Naive thymus-derived CD8-positive, alpha-beta T cell (primary cell): Measurements from ENCODE around the gene DNAJB13. TPM values are rescaled to one million over a fixed set of nuclear protein-coding genes. Genes with fewer than 3 reads are reported as not detected.
A peak's percentile ranks its signal among the peaks of the same experiment; 100 is the strongest.

Source experiments
- ATAC-seq, 2 donors: fragments of 150-1000 bp; cut with Tn5 transposase in 1 of 2; sonication (Bioruptor Pico), chemical (Tn5 transposase) in 1 of 2; 1 replicate in 1 of 2; 2 replicates in 1 of 2; pipeline ENCODE4 v1.10.0; 2021; ENCODE audit warnings: mild to moderate bottlenecking in 2 of 2, moderate library complexity in 2 of 2
- POLR2A ChIA-PET: fragments of 350-600 bp; sonication (Branson Sonifier 250); formaldehyde crosslinking; loops from one replicate; lab custom pipeline; 2021; ENCODE audit warnings: antibody characterized with exemption; lab: Charles Lee
- DNase-seq, 10 donors: peaks; one replicate each; pipeline versions ENCODE4 v3.0.0 to v3.0.0-alpha.2; 2020 to 2022
- H3K27ac Mint-ChIP-seq, 10 donors: one replicate each; pipeline ENCODE4 v1.8.0; 2020 to 2022; ENCODE audit warnings: mild to moderate bottlenecking in 10 of 10, mixed read lengths in 10 of 10, moderate library complexity in 4 of 10, inconsistent platforms in 1 of 10
- H3K27me3 Mint-ChIP-seq, 5 donors: one replicate each; pipeline ENCODE4 v1.8.0; 2021 to 2022; ENCODE audit warnings: mixed read lengths in 5 of 5
- H3K36me3 Mint-ChIP-seq, 3 donors: one replicate each; pipeline ENCODE4 v1.8.0; 2020 to 2022; ENCODE audit warnings: mixed read lengths in 3 of 3, mild to moderate bottlenecking in 2 of 3, inconsistent platforms in 1 of 3
- H3K4me1 Mint-ChIP-seq, 4 donors: one replicate each; pipeline ENCODE4 v1.8.0; 2021 to 2022; ENCODE audit warnings: mixed read lengths in 4 of 4
- H3K4me3 Mint-ChIP-seq, 10 donors: one replicate each; pipeline ENCODE4 v1.8.0; 2020 to 2022; ENCODE audit warnings: mild to moderate bottlenecking in 10 of 10, mixed read lengths in 10 of 10, moderate library complexity in 6 of 10, inconsistent platforms in 1 of 10
- H3K9me3 Mint-ChIP-seq, 9 donors: one replicate each; pipeline ENCODE4 v1.8.0; 2020 to 2022; ENCODE audit warnings: mixed read lengths in 9 of 9, mild to moderate bottlenecking in 3 of 9, inconsistent platforms in 1 of 9, moderate library complexity in 1 of 9
- polyA plus RNA-seq, 3 donors: library from polyadenylated mRNA; unstranded; fragments of 300-500 nt; fragmentation: Illumina TruSeq; gene quantifications; one replicate each; pipeline ENCODE4 v1.2.3, GENCODE V29; 2021
- total RNA-seq, 8 experiments: library from RNA in 2 of 8; stranded (reverse) in 2 of 8; gene quantifications; one replicate each; pipeline ENCODE4 v1.2.3 and lab custom pipeline; 2021 to 2026

The DNAJB13 gene
- total and polyA plus RNA-seq, 5 experiments from 2014 or later, result 0.16 to 0.60 (median 0.46) TPM

DNA sequence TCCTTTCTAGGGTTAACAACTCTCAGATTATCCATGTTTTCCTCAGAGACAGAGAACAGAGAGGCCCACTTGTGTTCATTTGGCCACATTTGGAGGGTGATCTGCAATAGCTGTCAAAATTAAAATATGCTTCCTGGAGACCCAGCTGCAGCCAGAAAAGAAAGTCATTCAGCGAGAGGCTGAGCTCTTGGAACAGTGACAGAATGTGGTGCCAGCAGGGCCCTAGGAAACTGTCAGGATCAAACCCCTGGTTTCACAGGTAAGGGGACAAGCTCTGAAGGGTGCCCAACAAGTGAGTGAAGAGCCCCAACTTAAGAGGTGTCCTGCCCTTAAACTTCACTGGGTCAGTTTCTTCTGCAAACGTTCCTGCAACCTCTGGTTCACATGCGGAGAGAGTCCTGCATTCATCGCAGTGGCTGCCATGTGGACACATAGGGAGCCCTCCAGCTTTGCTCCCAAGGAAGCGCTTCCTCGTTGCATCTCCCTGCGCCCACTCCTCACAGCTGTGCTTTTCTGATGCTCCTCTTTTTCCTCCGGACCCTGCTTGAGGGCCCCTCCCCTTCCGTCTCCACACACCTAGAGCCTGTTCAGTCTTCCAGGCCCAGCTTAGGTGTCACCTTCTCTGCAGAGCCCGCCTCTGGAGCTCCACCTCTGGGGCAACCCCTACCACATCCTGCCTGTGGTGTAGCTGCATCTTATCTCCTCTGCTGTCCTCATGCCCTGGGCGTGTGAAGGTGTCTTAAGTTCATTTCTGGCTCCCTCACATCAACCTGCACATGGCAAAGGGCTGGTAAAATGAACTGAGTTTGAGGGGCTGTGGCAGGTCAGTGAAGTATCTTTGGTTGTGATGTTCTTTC lies 54.2 kb downstream of the DNAJB13 start:
- POLR2A ChIA-PET, result interaction anchor here (0.6 to 17.2 kb wide), 8 partner anchors 10 to 750 kb away, joined by 3 to 1033 read pairs (median 8); partner anchors contain the start of genes C2CD3, PPME1 and UCP2
- H3K4me1 Mint-ChIP-seq, result peaks cover 33 to 85% (median 79%) of the 10 kb centered on the region in 4 donors
- H3K27me3 Mint-ChIP-seq, result no peaks in the 10 kb centered on the region
- ATAC-seq (peak; percentile 99 to 100), DNase-seq (peak; percentile 67 to 94 (median 87))
- no peaks in the 10 kb centered on the region for H3K9me3 Mint-ChIP-seq
- H3K4me3 Mint-ChIP-seq, result peak overlapping the region; percentile 76 to 94 (median 84)
- peak overlapping the region; percentile 95 to 100 (median 97) for H3K27ac Mint-ChIP-seq
- peaks cover 5 to 17% (median 10%) of the 10 kb centered on the region in 3 donors for H3K36me3 Mint-ChIP-seq

- Mint-ChIP-seq H3K4me1 (peaks cover 42 to 89% (median 87%) of the 10 kb centered on the region in 4 donors), H3K36me3 (peaks cover 4 to 17% (median 10%) of the 10 kb centered on the region in 3 donors), H3K27ac (peak overlapping the region; percentile 95 to 100 (median 97)), H3K4me3 (peak overlapping the region; percentile 76 to 94 (median 84)), H3K27me3 (no peaks in the 10 kb centered on the region), H3K9me3 (no peaks in the 10 kb centered on the region)
- POLR2A ChIA-PET, result interaction anchor here (1.1 to 17.2 kb wide), 7 partner anchors 9 to 165 kb away, joined by 3 to 1033 read pairs (median 11); partner anchors contain the start of genes C2CD3, PPME1 and UCP2
- DNase-seq, result no peak
- no peak for ATAC-seq
These were observed 55.1 kb downstream of the DNAJB13 start for GRCh38 chr11:74005721-74006517.

- no peak for ATAC-seq
- Mint-ChIP-seq H3K27me3 (no peaks in the 10 kb centered on the region), H3K4me3 (peak overlapping the region in 5 of 10 donors; percentile 5 to 67 (median 26)), H3K27ac (peak overlapping the region; percentile 87 to 100 (median 97)), H3K4me1 (peaks cover 49 to 95% (median 93%) of the 10 kb centered on the region in 4 donors), H3K36me3 (peaks cover 0 to 14% (median 10%) of the 10 kb centered on the region in 3 donors), H3K9me3 (no peaks in the 10 kb centered on the region)
- no peak for DNase-seq
- POLR2A ChIA-PET, result interaction anchor here (0.8 to 15.0 kb wide), 7 partner anchors 9 to 46 kb away, joined by 3 to 452 read pairs (median 9); partner anchors contain the start of gene UCP2
These were observed 56.0 kb downstream of the DNAJB13 start for GRCh38 chr11:74006743-74007304.

GRCh38 chr11:74007691-74008372 lies 57.0 kb downstream of the DNAJB13 start:
- ATAC-seq, result no peak
- POLR2A ChIA-PET, result interaction anchor here (0.8 to 15.0 kb wide), 8 partner anchors 10 to 47 kb away, joined by 3 to 452 read pairs (median 8); partner anchors contain the start of gene UCP2
- peak overlapping the region; percentile 79 to 99 (median 96) for H3K27ac Mint-ChIP-seq
- H3K36me3 Mint-ChIP-seq, result peaks cover 0 to 8% (median 7%) of the 10 kb centered on the region in 3 donors
- peak overlapping the region in 2 of 10 donors; percentile 57 to 58 for H3K4me3 Mint-ChIP-seq
- peaks cover 50 to 96% (median 93%) of the 10 kb centered on the region in 4 donors for H3K4me1 Mint-ChIP-seq
- H3K27me3 Mint-ChIP-seq, result no peaks in the 10 kb centered on the region
- no peak for DNase-seq
- no peaks in the 10 kb centered on the region for H3K9me3 Mint-ChIP-seq

DNA sequence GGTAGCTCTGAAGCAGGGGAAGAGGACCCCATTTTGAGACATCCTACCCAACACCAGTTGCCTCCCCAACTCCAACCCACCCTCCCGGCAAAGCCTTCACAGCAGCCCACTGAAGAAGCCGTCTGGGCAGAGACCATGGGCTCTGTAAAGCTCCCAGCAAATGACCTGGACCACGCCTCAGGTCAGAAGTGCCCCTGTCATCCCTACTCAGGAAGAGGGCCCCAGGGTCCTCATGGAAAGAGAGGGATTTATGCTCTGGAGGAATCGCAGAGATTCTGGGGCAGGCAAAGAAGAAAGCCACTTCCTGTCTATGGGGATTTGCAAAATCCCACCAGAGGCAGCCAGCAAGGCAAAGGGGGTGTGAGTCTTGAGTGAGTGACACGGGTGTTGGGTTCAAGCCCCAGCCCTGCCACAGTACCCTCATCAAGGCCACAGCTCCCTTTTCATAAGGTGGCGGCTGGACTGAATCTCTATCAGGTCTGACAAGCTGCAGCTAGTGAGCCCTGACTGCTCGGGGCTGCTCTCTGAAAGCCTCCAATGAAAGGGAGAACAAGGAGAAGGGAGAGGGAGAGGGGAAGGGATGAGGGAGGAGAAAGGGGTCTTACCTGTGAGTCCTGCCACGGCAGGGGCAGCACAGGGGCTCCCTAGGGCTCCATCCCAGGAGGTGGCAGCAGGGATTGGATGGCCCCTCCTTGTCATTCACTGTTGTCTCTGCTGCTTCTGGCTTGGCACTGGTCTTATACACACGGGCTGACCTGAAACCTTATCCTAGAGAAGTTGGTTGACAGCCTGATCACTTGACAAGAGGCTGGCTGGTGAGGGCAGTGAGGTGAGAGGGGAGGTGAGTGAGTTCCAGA lies 57.8 kb downstream of the DNAJB13 start, which contains the start of gene UCP3:
Gene UCP3, minus strand, starts transcription at position 713 of the 857 bp plus-strand sequence. CDS start 2,043 bp downstream, outside the sequence.
- Mint-ChIP-seq H3K27me3 (no peaks in the 10 kb centered on the region), H3K9me3 (no peaks in the 10 kb centered on the region), H3K36me3 (peaks cover 0 to 2% (median 2%) of the 10 kb centered on the region in 3 donors), H3K4me3 (peak within 1 kb of the TSS in 8 of 10 donors; percentile 16 to 82 (median 54)), H3K4me1 (peaks cover 50 to 97% (median 90%) of the 10 kb centered on the region in 4 donors), H3K27ac (peak within 1 kb of the TSS; percentile 90 to 99 (median 96))
- DNase-seq (no peak), ATAC-seq (no peak)
- POLR2A ChIA-PET, result interaction anchor here (0.8 to 15.0 kb wide), 9 partner anchors 10 to 44 kb away, joined by 3 to 452 read pairs (median 9); partner anchors contain the start of gene UCP2

- H3K4me3 Mint-ChIP-seq, result peak overlapping the region in 4 of 10 donors; percentile 28 to 79 (median 54)
- DNase-seq (no peak), ATAC-seq (no peak)
- no peaks in the 10 kb centered on the region for H3K27me3 Mint-ChIP-seq
- H3K27ac Mint-ChIP-seq, result peak overlapping the region; percentile 65 to 98 (median 95)
- peaks cover 0 to 3% (median 2%) of the 10 kb centered on the region in 3 donors for H3K36me3 Mint-ChIP-seq
- peaks cover 51 to 96% (median 89%) of the 10 kb centered on the region in 4 donors for H3K4me1 Mint-ChIP-seq
- POLR2A ChIA-PET, result interaction anchor here (0.8 to 15.0 kb wide), 7 partner anchors 10 to 45 kb away, joined by 3 to 452 read pairs (median 9); partner anchors contain the start of gene UCP2
- H3K9me3 Mint-ChIP-seq, result no peaks in the 10 kb centered on the region
These were observed 58.4 kb downstream of the DNAJB13 start for GRCh38 chr11:74009230-74009547.

GRCh38 chr11:74009675-74010305 lies 59.0 kb downstream of the DNAJB13 start:
- ATAC-seq (no peak), DNase-seq (no peak)
- Mint-ChIP-seq H3K36me3 (peaks cover 0 to 3% (median 2%) of the 10 kb centered on the region in 3 donors), H3K4me1 (peaks cover 53 to 96% (median 89%) of the 10 kb centered on the region in 4 donors), H3K9me3 (no peaks in the 10 kb centered on the region), H3K27me3 (no peaks in the 10 kb centered on the region), H3K4me3 (peak overlapping the region in 5 of 10 donors; percentile 16 to 82 (median 61)), H3K27ac (peak overlapping the region; percentile 90 to 99 (median 95))
- POLR2A ChIA-PET, result interaction anchor here (0.6 to 15.0 kb wide), 7 partner anchors 10 to 46 kb away, joined by 3 to 452 read pairs (median 3); partner anchors contain the start of gene UCP2

- no peaks in the 10 kb centered on the region for H3K27me3 Mint-ChIP-seq
- no peaks in the 10 kb centered on the region for H3K9me3 Mint-ChIP-seq
- H3K4me1 Mint-ChIP-seq, result peaks cover 51 to 96% (median 89%) of the 10 kb centered on the region in 4 donors
- peak overlapping the region; percentile 90 to 99 (median 95) for H3K27ac Mint-ChIP-seq
- H3K4me3 Mint-ChIP-seq, result peak overlapping the region; percentile 22 to 82 (median 64)
- POLR2A ChIA-PET, result interaction anchor here (0.6 to 15.0 kb wide), 7 partner anchors 9 to 160 kb away, joined by 3 to 452 read pairs (median 3); partner anchors contain the start of genes C2CD3 and UCP2
- peaks cover 0 to 4% (median 2%) of the 10 kb centered on the region in 3 donors for H3K36me3 Mint-ChIP-seq
- DNase-seq, result peak in 1 of 10 donors; percentile 17
- no peak for ATAC-seq
These were observed 59.8 kb downstream of the DNAJB13 start for GRCh38 chr11:74010306-74011300.
